D721Med (cell line): ENCODE results near the gene NUCB2.

Source experiments
- DNase-seq: peaks from one replicate; pipeline ENCODE4 v3.0.0; 2011; ENCODE audit warnings: low spot score; ENCODE audit not compliant: insufficient read length
- FAIRE-seq: peaks from 2 replicates; lab custom pipeline; 2011; peaks lifted over from hg19 to GRCh38; lab: Jason Lieb, UNC
- CTCF ChIP-seq: IDR thresholded peaks from 2 replicates; pipeline ENCODE4 v1.5.1; 2012; ENCODE audit warnings: mild to moderate bottlenecking, control low read depth; ENCODE audit not compliant: insufficient read depth; ENCODE audit errors: missing control alignments

The NUCB2 gene

GRCh38 chr11:17300372-17300771, 23.8 kb downstream of the NUCB2 start:
- no peak for TF ChIP-seq CTCF
- FAIRE-seq (no peak), DNase-seq (no peak)

- DNase-seq: no peak
- no peak for FAIRE-seq
- no peak for TF ChIP-seq CTCF
These were observed 37.1 kb downstream of the NUCB2 start for GRCh38 chr11:17313349-17314231.

GRCh38 chr11:17314232-17314547, 37.7 kb downstream of the NUCB2 start:
- no peak for FAIRE-seq
- TF ChIP-seq CTCF: no peak
- no peak for DNase-seq

- DNase-seq (no peak), FAIRE-seq (no peak)
- TF ChIP-seq CTCF: no peak
These were observed 38.4 kb downstream of the NUCB2 start for GRCh38 chr11:17314904-17315426.

- DNase-seq (no peak), FAIRE-seq (no peak)
- TF ChIP-seq CTCF: no peak
These were observed 52.4 kb downstream of the NUCB2 start for GRCh38 chr11:17328871-17329494.

GRCh38 chr11:17331669-17332068, 55.1 kb downstream of the NUCB2 start:
- no peak for DNase-seq
- no peak for FAIRE-seq
- no peak for TF ChIP-seq CTCF
